Psoas muscle (tissue), 8 donors: ENCODE results near the gene SETD3. TPM values are rescaled to one million over a fixed set of nuclear protein-coding genes. Genes with fewer than 3 reads are reported as not detected.

Experiments
- ATAC-seq, 4 donors: fragments of 200-7000 bp; cut with Tn5 transposase; one replicate each; pipeline ENCODE4 v1.9.1; 2020; ENCODE audit warnings: moderate library complexity in 3 of 4, mild to moderate bottlenecking in 2 of 4
- DNase-seq, 2 donors: peaks; one replicate each; pipeline ENCODE4 v3.0.0-alpha.2; 2020
- H3K27ac ChIP-seq: fragments of 200-600 bp; one replicate; pipeline ENCODE4 v1.8.0; 2022
- H3K27me3 ChIP-seq, 3 donors: fragments of 200-600 bp in 1 of 3; one replicate each; pipeline versions ENCODE4 v1.6.1 to v1.8.0; 2013 to 2022; ENCODE audit warnings: low read length in 2 of 3, mild to moderate bottlenecking in 2 of 3, moderate library complexity in 1 of 3; ENCODE audit not compliant: insufficient read depth in 3 of 3
- H3K36me3 ChIP-seq, 2 donors: fragments of 200-600 bp in 1 of 2; one replicate each; pipeline versions ENCODE4 v1.6.1 to v1.8.0; 2013 to 2022; ENCODE audit warnings: low read depth in 1 of 2, mild to moderate bottlenecking in 1 of 2, moderate library complexity in 1 of 2; ENCODE audit not compliant: insufficient read depth in 1 of 2
- H3K4me1 ChIP-seq: fragments of 200-600 bp; one replicate; pipeline ENCODE4 v1.8.0; 2022
- H3K4me3 ChIP-seq: fragments of 200-600 bp; one replicate; pipeline ENCODE4 v1.8.0; 2022; ENCODE audit warnings: mild to moderate bottlenecking
- H3K9me3 ChIP-seq: fragments of 200-600 bp; one replicate; pipeline ENCODE4 v1.8.0; 2022
- WGBS, 3 donors: extraction: QIAGEN DNeasy Blood & Tissue Kit; methylation state at CpG; one replicate each; pipeline versions ENCODE4 v1.1.6 to v1.1.7; 2013; 5-methylcytosine and 5-hydroxymethylcytosine counted together
- intact Hi-C, 2 donors: fragments of 100-400 bp; cut with DNase I; formaldehyde crosslinking; loops; one replicate each; pipeline versions ENCODE4 v1.11.0 to v1.14.2; 2022
- polyA plus RNA-seq, 3 donors: library from polyadenylated mRNA; stranded (reverse); fragments of 200-250 nt; gene quantifications; one replicate each; pipeline ENCODE4 v1.2.3, GENCODE V29; 2013
- total RNA-seq, 4 donors: library from RNA; stranded (reverse); fragmentation: NEBNext Ultra II Directional in 2 of 4; extraction: Animal tissue kit (Norgen Biotek cat#: 25700) in 2 of 4; gene quantifications; one replicate each; pipeline versions ENCODE4 v1.2.1 to v1.2.4, GENCODE V29; 2021 to 2023
- TF ChIP-seq, protein P1 (sequence below): fragments of 200-600 bp; IDR thresholded peaks from one replicate; pipeline ENCODE4 v1.8.0; 2022; ENCODE audit warnings: antibody characterized with exemption
- donor health status: healthy with polysubstance abuse.
- donor health status: DM: no; HTN: no; CAD: no; lungs with moderate emphysema.
- donor health status: Bipolar disorder and iron deficiency.
- donor health status: healthy.
- donor health status: DM: yes; HTN: yes; CAD: no.
- donor health status: DM: no; HTN: no; CAD: no.
- donor health status: DM: no; HTN: no; CAD: no.
- donor health status: DM: yes; HTN: yes; CAD: no.

Gene SETD3
- total and polyA plus RNA-seq, 7 donors = 84.0 to 177 (median 123) TPM

GRCh38 chr14:99407416-99407815, 73.2 kb downstream of the SETD3 start:
- no peak for ATAC-seq
- Histone ChIP-seq H3K27ac (no peak overlapping the region), H3K4me1 (no peaks in the 10 kb centered on the region), H3K36me3 (peaks cover 5 to 76% of the 10 kb centered on the region in 2 donors), H3K4me3 (no peak overlapping the region), H3K9me3 (no peaks in the 10 kb centered on the region), H3K27me3 (no peaks in the 10 kb centered on the region)
- DNase-seq = no peak
- TF ChIP-seq, protein P1, sequence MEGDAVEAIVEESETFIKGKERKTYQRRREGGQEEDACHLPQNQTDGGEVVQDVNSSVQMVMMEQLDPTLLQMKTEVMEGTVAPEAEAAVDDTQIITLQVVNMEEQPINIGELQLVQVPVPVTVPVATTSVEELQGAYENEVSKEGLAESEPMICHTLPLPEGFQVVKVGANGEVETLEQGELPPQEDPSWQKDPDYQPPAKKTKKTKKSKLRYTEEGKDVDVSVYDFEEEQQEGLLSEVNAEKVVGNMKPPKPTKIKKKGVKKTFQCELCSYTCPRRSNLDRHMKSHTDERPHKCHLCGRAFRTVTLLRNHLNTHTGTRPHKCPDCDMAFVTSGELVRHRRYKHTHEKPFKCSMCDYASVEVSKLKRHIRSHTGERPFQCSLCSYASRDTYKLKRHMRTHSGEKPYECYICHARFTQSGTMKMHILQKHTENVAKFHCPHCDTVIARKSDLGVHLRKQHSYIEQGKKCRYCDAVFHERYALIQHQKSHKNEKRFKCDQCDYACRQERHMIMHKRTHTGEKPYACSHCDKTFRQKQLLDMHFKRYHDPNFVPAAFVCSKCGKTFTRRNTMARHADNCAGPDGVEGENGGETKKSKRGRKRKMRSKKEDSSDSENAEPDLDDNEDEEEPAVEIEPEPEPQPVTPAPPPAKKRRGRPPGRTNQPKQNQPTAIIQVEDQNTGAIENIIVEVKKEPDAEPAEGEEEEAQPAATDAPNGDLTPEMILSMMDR = no peak
- 89 to 97% (median 91%) methylated on average over 11 of the region's 11 CpGs for WGBS, 3 donors
- intact Hi-C loops = no loop called here

GRCh38 chr14:99402950-99403349, 77.7 kb downstream of the SETD3 start:
- peaks cover 8 to 76% of the 10 kb centered on the region in 2 donors for H3K36me3 ChIP-seq

GRCh38 chr14:99402285-99402648, 78.4 kb downstream of the SETD3 start:
- peaks cover 8 to 82% of the 10 kb centered on the region in 2 donors for H3K36me3 ChIP-seq
- H3K27ac ChIP-seq = no peak overlapping the region
- ATAC-seq (no peak), DNase-seq (no peak)
- peaks cover 9% of the 10 kb centered on the region for H3K4me1 ChIP-seq
- H3K9me3 ChIP-seq = no peaks in the 10 kb centered on the region
- 85 to 96% (median 91%) methylated on average over 4 of the region's 4 CpGs for WGBS, 3 donors
- intact Hi-C loops = no loop called here
- no peaks in the 10 kb centered on the region for H3K27me3 ChIP-seq
- TF ChIP-seq, protein P1 = no peak
- no peak overlapping the region for H3K4me3 ChIP-seq

More at GRCh38 chr14:99402950-99403349, 77.7 kb downstream of the SETD3 start:
- no peak overlapping the region for H3K27ac ChIP-seq
- TF ChIP-seq, protein P1 = no peak
- H3K4me3 ChIP-seq = no peak overlapping the region
- ATAC-seq (no peak), DNase-seq (no peak)
- no peaks in the 10 kb centered on the region for H3K27me3 ChIP-seq
- H3K4me1 ChIP-seq = peaks cover 2% of the 10 kb centered on the region
- H3K9me3 ChIP-seq = no peaks in the 10 kb centered on the region
- WGBS, 3 donors = 83 to 85% (median 85%) methylated on average over 10 of the region's 10 CpGs
- intact Hi-C loops = no loop called here

- intact Hi-C loops = no loop called here
- Histone ChIP-seq H3K27ac (no peak overlapping the region), H3K27me3 (no peaks in the 10 kb centered on the region), H3K36me3 (peaks cover 8 to 85% of the 10 kb centered on the region in 2 donors), H3K4me1 (peaks cover 14% of the 10 kb centered on the region), H3K4me3 (no peak overlapping the region), H3K9me3 (no peaks in the 10 kb centered on the region)
- DNase-seq (no peak), ATAC-seq (no peak)
- 63 to 69% (median 66%) methylated on average over 5 of the region's 5 CpGs for WGBS, 3 donors
- TF ChIP-seq, protein P1 = no peak
Observed at GRCh38 chr14:99401621-99402284, 78.9 kb downstream of the SETD3 start.

GRCh38 chr14:99401211-99401610, 79.4 kb downstream of the SETD3 start:
- Histone ChIP-seq H3K4me1 (peaks cover 14% of the 10 kb centered on the region), H3K36me3 (peaks cover 10 to 84% of the 10 kb centered on the region in 2 donors), H3K9me3 (no peaks in the 10 kb centered on the region), H3K4me3 (no peak overlapping the region), H3K27me3 (no peaks in the 10 kb centered on the region), H3K27ac (no peak overlapping the region)
- WGBS, 3 donors = 58 to 77% (median 62%) methylated on average over 4 of the region's 4 CpGs
- intact Hi-C loops = no loop called here
- DNase-seq = no peak
- no peak for ATAC-seq
- TF ChIP-seq, protein P1 = no peak
